Caco-2 (cell line): Measurements from ENCODE around the gene NEDD1. TPM values are rescaled to one million over a fixed set of nuclear protein-coding genes. Genes with fewer than 3 reads are reported as not detected.

Source experiments
- BruUV-seq: library from RNA; stranded (reverse); fragments of 400-500 nt; replicated peaks from 2 replicates; lab custom pipeline; 2021; lab: Mats Ljungman, UMichigan
- CTCF ChIA-PET: fragments of 300-600 bp; sonication (Branson Sonifier 250); formaldehyde crosslinking; loops from one replicate; lab custom pipeline; 2022; ENCODE audit warnings: antibody characterized with exemption; lab: Charles Lee
- POLR2A ChIA-PET: fragments of 300-600 bp; sonication (Branson Sonifier 250); formaldehyde crosslinking; loops from one replicate; lab custom pipeline; 2022; ENCODE audit warnings: antibody characterized with exemption; lab: Charles Lee
- DNase-seq, 2 experiments: peaks; one replicate each; pipeline versions ENCODE4 v3.0.0 to v3.0.0-alpha.2; 2020 to 2022
- H3K27me3 ChIP-seq: replicated peaks from 2 replicates; pipeline ENCODE4 v1.6.0; 2011; ENCODE audit warnings: low read length; ENCODE audit not compliant: control insufficient read depth, insufficient read depth
- H3K36me3 ChIP-seq: 2 replicates; pipeline ENCODE4 v1.5.1; 2011; ENCODE audit warnings: low read length; ENCODE audit not compliant: control insufficient read depth, insufficient read depth
- H3K4me1 ChIP-seq: fragments of 250-450 bp; sonication (Bioruptor Pico); 2 replicates; pipeline ENCODE4 v1.5.1; 2020; ENCODE audit warnings: mild to moderate bottlenecking
- H3K4me3 ChIP-seq: 2 replicates; pipeline ENCODE4 v1.5.1; 2011; ENCODE audit warnings: low read depth, mild to moderate bottlenecking, control low read depth, low read length
- H3K9me3 ChIP-seq: fragments of 250-450 bp; sonication (Bioruptor Pico); 2 replicates; pipeline ENCODE4 v1.5.1; 2020; ENCODE audit warnings: mild to moderate bottlenecking, moderate library complexity
- H3K27ac Mint-ChIP-seq: one replicate; pipeline ENCODE4 v1.8.0; 2022; ENCODE audit warnings: mixed read lengths; ENCODE audit not compliant: unreplicated experiment
- H3K27me3 Mint-ChIP-seq: one replicate; pipeline ENCODE4 v1.8.0; 2022; ENCODE audit warnings: mixed read lengths; ENCODE audit not compliant: insufficient read depth, unreplicated experiment
- H3K36me3 Mint-ChIP-seq: one replicate; pipeline ENCODE4 v1.8.0; 2022; ENCODE audit warnings: mild to moderate bottlenecking, mixed read lengths; ENCODE audit not compliant: insufficient read depth, unreplicated experiment
- H3K4me1 Mint-ChIP-seq: one replicate; pipeline ENCODE4 v1.8.0; 2022; ENCODE audit warnings: low read depth, mixed read lengths; ENCODE audit not compliant: unreplicated experiment
- H3K4me3 Mint-ChIP-seq: one replicate; pipeline ENCODE4 v1.8.0; 2022; ENCODE audit warnings: mild to moderate bottlenecking, moderate library complexity, mixed read lengths; ENCODE audit not compliant: unreplicated experiment
- H3K9me3 Mint-ChIP-seq: one replicate; pipeline ENCODE4 v1.8.0; 2022; ENCODE audit warnings: mixed read lengths; ENCODE audit not compliant: unreplicated experiment
- intact Hi-C: fragments of 100-400 bp; cut with micrococcal nuclease; formaldehyde crosslinking; loops from one replicate; pipeline ENCODE4 v1.10.0; 2022; ENCODE audit not compliant: unreplicated experiment
- total RNA-seq: library from RNA; stranded (reverse); gene quantifications from 2 replicates; pipeline ENCODE4 v1.2.3, GENCODE V29; 2022
- TF ChIP-seq, protein P1 (sequence below), 2 experiments: fragments of 200-600 bp in 1 of 2; IDR thresholded peaks; 1 replicate in 1 of 2; 2 replicates in 1 of 2; pipeline versions ENCODE4 v1.5.1 to v1.8.0; 2011 to 2022; ENCODE audit warnings: antibody characterized with exemption in 1 of 2, control low read depth in 1 of 2, inconsistent platforms in 1 of 2, low read depth in 1 of 2, low read length in 1 of 2, mild to moderate bottlenecking in 1 of 2, moderate library complexity in 1 of 2; ENCODE audit not compliant: insufficient read depth in 1 of 2, severe bottlenecking in 1 of 2, unreplicated experiment in 1 of 2

NEDD1 gene
- total RNA-seq, 1 experiment from 2014 or later = 21.9 TPM

DNA sequence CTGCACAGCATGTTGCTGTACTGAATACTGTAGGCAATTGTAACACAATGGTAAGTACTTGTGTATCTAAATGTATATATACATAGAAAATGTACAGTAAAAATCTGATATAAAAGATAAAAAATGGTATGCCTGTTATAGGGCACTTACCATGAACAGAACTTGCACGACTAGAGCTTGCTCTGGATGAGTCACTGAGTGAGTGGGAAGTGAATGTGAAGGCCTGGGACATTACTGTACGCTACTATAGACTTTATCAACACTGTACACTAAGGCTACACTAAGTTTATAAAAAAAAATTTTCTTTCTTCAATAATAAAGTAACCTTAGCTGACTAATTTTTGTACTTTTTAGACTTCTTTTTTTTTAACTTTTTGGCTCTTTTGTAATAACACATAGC lies 24.2 kb upstream of the NEDD1 start:
- Histone ChIP-seq H3K4me3 (no peak overlapping the region), H3K36me3 (no peaks in the 10 kb centered on the region), H3K9me3 (no peaks in the 10 kb centered on the region), H3K27me3 (no peaks in the 10 kb centered on the region), H3K4me1 (peaks cover 8% of the 10 kb centered on the region; the same call in 1 of the 2 replicates)
- Mint-ChIP-seq H3K4me1 (peaks cover 6% of the 10 kb centered on the region), H3K36me3 (no peaks in the 10 kb centered on the region), H3K4me3 (no peak overlapping the region), H3K9me3 (peaks cover 31% of the 10 kb centered on the region), H3K27ac (no peak overlapping the region), H3K27me3 (no peaks in the 10 kb centered on the region)
- no TSS peak for BruUV-seq
- ChIA-PET POLR2A (no interaction called here), CTCF (no interaction called here)
- DNase-seq = no peak
- TF ChIP-seq, protein P1, sequence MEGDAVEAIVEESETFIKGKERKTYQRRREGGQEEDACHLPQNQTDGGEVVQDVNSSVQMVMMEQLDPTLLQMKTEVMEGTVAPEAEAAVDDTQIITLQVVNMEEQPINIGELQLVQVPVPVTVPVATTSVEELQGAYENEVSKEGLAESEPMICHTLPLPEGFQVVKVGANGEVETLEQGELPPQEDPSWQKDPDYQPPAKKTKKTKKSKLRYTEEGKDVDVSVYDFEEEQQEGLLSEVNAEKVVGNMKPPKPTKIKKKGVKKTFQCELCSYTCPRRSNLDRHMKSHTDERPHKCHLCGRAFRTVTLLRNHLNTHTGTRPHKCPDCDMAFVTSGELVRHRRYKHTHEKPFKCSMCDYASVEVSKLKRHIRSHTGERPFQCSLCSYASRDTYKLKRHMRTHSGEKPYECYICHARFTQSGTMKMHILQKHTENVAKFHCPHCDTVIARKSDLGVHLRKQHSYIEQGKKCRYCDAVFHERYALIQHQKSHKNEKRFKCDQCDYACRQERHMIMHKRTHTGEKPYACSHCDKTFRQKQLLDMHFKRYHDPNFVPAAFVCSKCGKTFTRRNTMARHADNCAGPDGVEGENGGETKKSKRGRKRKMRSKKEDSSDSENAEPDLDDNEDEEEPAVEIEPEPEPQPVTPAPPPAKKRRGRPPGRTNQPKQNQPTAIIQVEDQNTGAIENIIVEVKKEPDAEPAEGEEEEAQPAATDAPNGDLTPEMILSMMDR (IDR thresholded peaks at IDR 0.05; ENCODE audit: insufficient read depth in 1 of 2, low read depth in 1 of 2, low read length in 1 of 2, severe bottlenecking in 1 of 2, unreplicated experiment in 1 of 2) = no peak
- intact Hi-C loops = no loop called here

DNA sequence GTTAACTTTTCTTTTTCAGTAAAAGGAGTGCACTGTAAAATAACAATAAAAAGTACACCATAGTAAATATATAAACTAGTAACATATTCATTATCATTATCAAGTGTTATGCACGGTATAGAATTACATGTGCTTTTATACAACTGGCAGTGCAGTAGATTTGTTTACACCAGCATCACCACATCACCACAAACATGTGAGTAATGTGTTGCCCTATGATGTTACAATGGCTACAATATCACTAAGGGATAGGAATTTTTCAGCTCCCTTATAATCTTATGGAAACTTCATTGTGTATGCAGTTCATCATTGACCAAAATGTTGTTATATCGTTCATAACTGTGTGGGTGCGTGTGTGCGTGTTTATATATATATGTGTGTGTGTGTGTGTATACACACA lies 23.5 kb upstream of the NEDD1 start:
- peaks cover 3% of the 10 kb centered on the region for H3K4me1 Mint-ChIP-seq
- intact Hi-C loops = no loop called here
- DNase-seq = no peak
- Histone ChIP-seq H3K4me3 (no peak overlapping the region), H3K4me1 (peaks cover 8% of the 10 kb centered on the region; the same call in 1 of the 2 replicates), H3K9me3 (no peaks in the 10 kb centered on the region), H3K27me3 (no peaks in the 10 kb centered on the region), H3K36me3 (no peaks in the 10 kb centered on the region)
- H3K9me3 Mint-ChIP-seq = peaks cover 31% of the 10 kb centered on the region
- H3K27ac Mint-ChIP-seq = no peak overlapping the region
- no peak overlapping the region for H3K4me3 Mint-ChIP-seq
- no peaks in the 10 kb centered on the region for H3K36me3 Mint-ChIP-seq
- no TSS peak for BruUV-seq
- H3K27me3 Mint-ChIP-seq = no peaks in the 10 kb centered on the region
- CTCF ChIA-PET = no interaction called here
- TF ChIP-seq, protein P1 (IDR thresholded peaks at IDR 0.05; ENCODE audit: insufficient read depth in 1 of 2, low read depth in 1 of 2, low read length in 1 of 2, severe bottlenecking in 1 of 2, unreplicated experiment in 1 of 2) = no peak
- POLR2A ChIA-PET = no interaction called here

DNA sequence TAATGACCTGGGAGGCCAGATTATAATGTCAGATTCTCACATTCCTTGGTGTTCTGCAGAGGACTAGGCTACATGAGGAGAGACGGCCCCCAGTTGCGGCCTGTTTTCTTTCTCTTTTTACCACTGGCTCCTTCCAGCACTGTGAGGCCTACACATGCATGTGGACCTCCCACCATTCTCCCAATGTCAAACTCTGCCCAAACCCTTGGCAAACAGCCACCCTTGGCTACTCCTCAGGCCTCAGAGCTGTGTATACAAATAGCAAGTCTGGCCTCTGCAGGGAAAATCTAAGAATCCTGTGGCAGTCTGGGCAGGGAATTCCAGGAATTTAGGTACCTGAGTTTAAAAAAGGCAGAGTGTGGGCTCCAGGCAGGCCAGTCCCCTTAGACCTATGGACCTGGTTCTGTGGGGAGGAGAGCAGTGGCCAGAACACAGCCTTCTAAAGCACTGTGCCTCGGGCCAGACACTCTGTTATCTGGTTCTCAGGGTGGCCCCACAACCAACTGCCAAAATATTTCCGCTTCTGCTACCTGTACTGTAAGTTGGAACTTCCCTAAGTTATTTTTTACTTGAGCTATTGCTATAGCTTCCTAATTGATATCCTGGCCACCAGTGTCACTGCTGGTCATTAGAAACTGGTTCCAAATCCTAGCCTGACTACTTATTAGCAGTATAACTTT lies 19.9 kb upstream of the NEDD1 start:
- no peaks in the 10 kb centered on the region for H3K36me3 ChIP-seq
- no TSS peak for BruUV-seq
- peak overlapping the region; percentile 26 for H3K27ac Mint-ChIP-seq
- no peaks in the 10 kb centered on the region for H3K9me3 ChIP-seq
- H3K27me3 Mint-ChIP-seq = no peaks in the 10 kb centered on the region
- peaks cover 17% of the 10 kb centered on the region; the same call in 1 of the 2 replicates for H3K4me1 ChIP-seq
- no peak overlapping the region for H3K4me3 Mint-ChIP-seq
- ChIA-PET CTCF (no interaction called here), POLR2A (no interaction called here)
- H3K27me3 ChIP-seq = no peaks in the 10 kb centered on the region
- no peak overlapping the region for H3K4me3 ChIP-seq
- intact Hi-C loops = no loop called here
- H3K4me1 Mint-ChIP-seq = no peaks in the 10 kb centered on the region
- peaks cover 13% of the 10 kb centered on the region for H3K9me3 Mint-ChIP-seq
- H3K36me3 Mint-ChIP-seq = no peaks in the 10 kb centered on the region
- no peak for DNase-seq
- TF ChIP-seq, protein P1 (IDR thresholded peaks at IDR 0.05; ENCODE audit: insufficient read depth in 1 of 2, low read depth in 1 of 2, low read length in 1 of 2, severe bottlenecking in 1 of 2, unreplicated experiment in 1 of 2) = no peak
